IPS DF 19.7 (cell line): ENCODE data around the gene TACR2.

Experiments
- DNase-seq: peaks from one replicate; pipeline ENCODE4 v3.0.0-alpha.2; 2013; ENCODE audit warnings: low read depth, low spot score

TACR2 gene

GRCh38 chr10:69403066-69403465 is 13.7 kb downstream of the TACR2 start:
- no peak for DNase-seq

- no peak for DNase-seq
Measured at GRCh38 chr10:69402386-69402785, 14.3 kb downstream of the TACR2 start.

- DNase-seq = no peak
Measured at GRCh38 chr10:69401416-69401815, 15.3 kb downstream of the TACR2 start.

- DNase-seq = no peak
Measured at GRCh38 chr10:69400936-69401335, 15.8 kb downstream of the TACR2 start.

GRCh38 chr10:69398466-69398865 is 18.3 kb downstream of the TACR2 start:
- DNase-seq = no peak

GRCh38 chr10:69397972-69398371 is 18.7 kb downstream of the TACR2 start:
- DNase-seq = no peak

GRCh38 chr10:69394020-69394419 is 22.7 kb downstream of the TACR2 start:
- no peak for DNase-seq

- no peak for DNase-seq
Measured at GRCh38 chr10:69392481-69393000, 24.2 kb downstream of the TACR2 start.

- DNase-seq = no peak
Measured at GRCh38 chr10:69391158-69391557, 25.6 kb downstream of the TACR2 start.

GRCh38 chr10:69389827-69390490 is 26.8 kb downstream of the TACR2 start:
- DNase-seq = no peak

- DNase-seq = no peak
Measured at GRCh38 chr10:69388488-69388887, 28.2 kb downstream of the TACR2 start.

- DNase-seq = no peak
Measured at GRCh38 chr10:69387500-69387899, 29.2 kb downstream of the TACR2 start.

GRCh38 chr10:69385454-69386350 is 31.0 kb downstream of the TACR2 start:
- no peak for DNase-seq

- no peak for DNase-seq
Measured at GRCh38 chr10:69384320-69384719, 32.4 kb downstream of the TACR2 start.

GRCh38 chr10:69383558-69383957 is 33.2 kb downstream of the TACR2 start:
- DNase-seq = no peak

GRCh38 chr10:69382382-69383117 is 34.2 kb downstream of the TACR2 start:
- DNase-seq = no peak

- DNase-seq = no peak
Measured at GRCh38 chr10:69379800-69380199, 36.9 kb downstream of the TACR2 start.

- DNase-seq = no peak
Measured at GRCh38 chr10:69377933-69378332, 38.8 kb downstream of the TACR2 start.

GRCh38 chr10:69377191-69377590 is 39.5 kb downstream of the TACR2 start:
- no peak for DNase-seq

GRCh38 chr10:69376662-69377061 is 40.1 kb downstream of the TACR2 start:
- no peak for DNase-seq

- DNase-seq = peak; percentile 80
Measured at GRCh38 chr10:69375307-69376151, 41.2 kb downstream of the TACR2 start.
